Left lung (tissue), 10 donors: ENCODE results near the gene DSE. TPM values are rescaled to one million over a fixed set of nuclear protein-coding genes. Genes with fewer than 3 reads are reported as not detected.

Experiments used
- ATAC-seq: fragments of 200-7000 bp; cut with Tn5 transposase; one replicate; pipeline ENCODE4 v1.9.1; 2020; ENCODE audit warnings: moderate library complexity
- DNase-seq, 4 donors: peaks; one replicate each; pipeline ENCODE4 v3.0.0-alpha.2; 2013 to 2020
- H3K27ac ChIP-seq, 2 donors: fragments of 200-600 bp; sonication (generic) in 1 of 2; one replicate each; pipeline versions ENCODE4 v1.5.0 to v1.8.0; 2020 to 2021
- H3K27me3 ChIP-seq, 2 donors: fragments of 200-600 bp; sonication (generic) in 1 of 2; one replicate each; pipeline versions ENCODE4 v1.5.0 to v1.8.0; 2020 to 2021
- H3K36me3 ChIP-seq, 2 donors: fragments of 200-600 bp; sonication (generic) in 1 of 2; one replicate each; pipeline versions ENCODE4 v1.5.0 to v1.8.0; 2020 to 2021
- H3K4me1 ChIP-seq, 2 donors: fragments of 200-600 bp; one replicate each; pipeline ENCODE4 v1.8.0; 2021
- H3K4me3 ChIP-seq, 2 donors: fragments of 200-600 bp; sonication (generic) in 1 of 2; one replicate each; pipeline versions ENCODE4 v1.5.0 to v1.8.0; 2020 to 2021; ENCODE audit warnings: mild to moderate bottlenecking in 1 of 2
- H3K9me3 ChIP-seq, 2 donors: fragments of 200-600 bp; sonication (generic) in 1 of 2; one replicate each; pipeline versions ENCODE4 v1.5.0 to v1.8.0; 2020 to 2021
- CTCF ChIP-seq, 2 donors: fragments of 200-600 bp; sonication (generic) in 1 of 2; IDR thresholded peaks; one replicate each; pipeline versions ENCODE4 v1.5.0 to v1.8.0; 2021; ENCODE audit warnings: antibody characterized with exemption in 2 of 2
- intact Hi-C, 2 donors: fragments of 100-400 bp; cut with DNase I; formaldehyde crosslinking; loops; one replicate each; pipeline versions ENCODE4 v1.11.2 to v1.14.2; 2022
- polyA plus RNA-seq, 6 donors: library from polyadenylated mRNA; unstranded; fragments of 120-200 nt; gene quantifications; one replicate each; pipeline ENCODE4 v1.2.1, GENCODE V29; 2013; ENCODE audit not compliant: insufficient read length in 6 of 6
- total RNA-seq, 2 donors: library from RNA; stranded (reverse); fragmentation: NEBNext Ultra II Directional; extraction: Animal tissue kit (Norgen Biotek cat#: 25700); gene quantifications; one replicate each; pipeline ENCODE4 v1.2.1, GENCODE V29; 2021
- donor health status: DM: no; HTN: yes; CAD: no.
- donor health status: DM: no; HTN: no; CAD: no.

Gene DSE
- total and polyA plus RNA-seq, 8 donors = 39.7 to 85.6 (median 51.0) TPM

- no peak overlapping the region for H3K27ac ChIP-seq
- H3K27me3 ChIP-seq = no peaks in the 10 kb centered on the region
- intact Hi-C loops = no loop called here
- H3K4me1 ChIP-seq = no peaks in the 10 kb centered on the region
- DNase-seq (no peak), ATAC-seq (no peak)
- H3K9me3 ChIP-seq = no peaks in the 10 kb centered on the region
- H3K4me3 ChIP-seq = no peak overlapping the region
- peaks cover 0 to 72% of the 10 kb centered on the region in 2 donors for H3K36me3 ChIP-seq
- no peak for TF ChIP-seq CTCF (IDR thresholded peaks at IDR 0.05)
Observed at GRCh38 chr6:116433206-116433712, 62.5 kb downstream of the DSE start.

DNA sequence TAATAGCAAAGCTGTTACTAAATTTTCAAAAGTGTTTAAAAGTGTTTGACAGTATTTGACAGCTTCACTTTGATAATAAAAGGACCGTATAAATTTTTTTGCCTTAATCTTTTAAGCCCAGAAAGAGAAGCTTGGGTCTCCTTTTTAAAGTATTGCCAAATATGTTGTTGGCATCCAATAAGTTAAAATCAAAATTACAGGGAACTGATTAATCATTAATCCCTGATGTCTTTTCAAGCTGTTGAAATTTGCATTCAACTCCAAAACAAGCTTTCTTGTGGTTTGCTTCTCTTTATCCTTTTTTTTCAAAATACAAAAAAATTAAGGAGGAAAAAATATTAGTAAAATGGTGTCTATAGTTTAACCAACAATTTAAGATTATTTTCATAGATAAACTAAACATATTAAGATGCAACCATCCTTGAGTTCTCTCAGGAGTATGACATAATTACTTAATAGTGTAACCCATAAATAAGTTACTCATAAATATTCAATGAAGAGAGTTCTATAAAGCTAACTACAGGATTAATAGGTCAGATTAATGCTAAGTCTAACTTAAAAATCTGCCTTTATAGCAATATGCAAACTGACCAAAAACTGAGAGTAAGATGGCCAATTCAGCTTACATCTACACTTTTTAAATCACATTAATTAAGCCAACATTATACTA is 63.4 kb downstream of the DSE start:
- no peaks in the 10 kb centered on the region for H3K27me3 ChIP-seq
- H3K9me3 ChIP-seq = no peaks in the 10 kb centered on the region
- H3K4me1 ChIP-seq = peaks cover 0 to 3% of the 10 kb centered on the region in 2 donors
- TF ChIP-seq CTCF (IDR thresholded peaks at IDR 0.05) = no peak
- no peak overlapping the region for H3K4me3 ChIP-seq
- no peak for ATAC-seq
- intact Hi-C loops = no loop called here
- no peak for DNase-seq
- no peak overlapping the region for H3K27ac ChIP-seq
- peaks cover 0 to 63% of the 10 kb centered on the region in 2 donors for H3K36me3 ChIP-seq

- H3K9me3 ChIP-seq = no peaks in the 10 kb centered on the region
- peaks cover 0 to 46% of the 10 kb centered on the region in 2 donors for H3K36me3 ChIP-seq
- no peaks in the 10 kb centered on the region for H3K27me3 ChIP-seq
- H3K4me3 ChIP-seq = no peak overlapping the region
- no peak for DNase-seq
- TF ChIP-seq CTCF (IDR thresholded peaks at IDR 0.05) = no peak
- intact Hi-C loops = no loop called here
- peaks cover 0 to 3% of the 10 kb centered on the region in 2 donors for H3K4me1 ChIP-seq
- no peak overlapping the region for H3K27ac ChIP-seq
- no peak for ATAC-seq
Observed at GRCh38 chr6:116436586-116436985, 65.8 kb downstream of the DSE start.

- Histone ChIP-seq H3K27ac (no peak overlapping the region), H3K9me3 (no peaks in the 10 kb centered on the region), H3K27me3 (no peaks in the 10 kb centered on the region), H3K4me1 (peaks cover 0 to 3% of the 10 kb centered on the region in 2 donors), H3K4me3 (no peak overlapping the region), H3K36me3 (peaks cover 0 to 38% of the 10 kb centered on the region in 2 donors)
- DNase-seq (no peak), ATAC-seq (no peak)
- intact Hi-C loops = no loop called here
- no peak for TF ChIP-seq CTCF (IDR thresholded peaks at IDR 0.05)
Observed at GRCh38 chr6:116437656-116438055, 66.9 kb downstream of the DSE start.

DNA sequence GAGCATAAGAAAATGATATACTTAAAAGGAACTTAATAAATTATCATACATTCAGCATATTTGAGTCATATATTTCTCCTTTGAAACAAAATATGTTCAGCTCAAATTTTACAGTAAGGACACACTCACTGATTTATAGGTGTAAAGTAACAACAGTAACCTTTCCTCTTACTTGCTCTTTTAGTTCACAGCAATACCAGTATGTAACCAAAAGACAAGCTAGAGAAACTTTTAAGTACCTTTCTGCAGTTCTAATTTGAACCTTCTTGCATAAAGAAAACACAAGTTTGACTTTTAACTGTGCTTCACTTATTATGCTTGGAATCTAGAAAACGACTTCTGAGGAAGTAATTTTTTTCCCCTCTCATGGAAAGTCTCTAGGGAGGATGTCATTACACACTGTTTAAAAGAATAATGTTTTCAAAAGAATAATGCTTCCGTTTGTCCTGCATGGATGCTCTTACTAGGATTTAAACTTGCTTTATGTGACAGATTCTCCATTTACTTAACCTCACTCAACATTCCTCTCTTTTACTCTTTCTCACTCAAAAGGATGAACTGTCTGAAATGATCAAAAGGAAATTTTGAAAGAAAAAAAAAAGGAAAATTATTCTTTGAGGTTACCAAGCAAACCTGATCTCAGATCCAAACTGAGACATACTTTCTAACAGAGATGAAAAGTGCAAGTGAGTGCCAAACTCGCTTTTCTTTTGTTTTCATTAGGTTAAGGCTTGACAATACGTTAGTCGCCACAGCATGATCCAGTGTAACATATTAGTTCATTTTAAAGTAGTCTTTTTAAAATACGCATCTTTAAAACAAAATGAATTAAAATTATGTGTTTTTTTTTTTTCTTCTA is 68.1 kb downstream of the DSE start:
- TF ChIP-seq CTCF (IDR thresholded peaks at IDR 0.05) = no peak
- intact Hi-C loops = no loop called here
- no peaks in the 10 kb centered on the region for H3K27me3 ChIP-seq
- peaks cover 3 to 5% of the 10 kb centered on the region in 2 donors for H3K4me1 ChIP-seq
- no peaks in the 10 kb centered on the region for H3K9me3 ChIP-seq
- DNase-seq = no peak
- H3K36me3 ChIP-seq = peaks cover 0 to 32% of the 10 kb centered on the region in 2 donors
- no peak overlapping the region for H3K27ac ChIP-seq
- no peak for ATAC-seq
- no peak overlapping the region for H3K4me3 ChIP-seq
